Smooth muscle cell (in vitro differentiated cells): ENCODE results near the gene FILIP1L. TPM values are rescaled to one million over a fixed set of nuclear protein-coding genes. Genes with fewer than 3 reads are reported as not detected.

Experiments used
- DNase-seq: peaks from one replicate; lab custom pipeline; 2025; ENCODE audit not compliant: unreplicated experiment; lab: John Stamatoyannopoulos, UW
- H2AFZ ChIP-seq: fragments of 200-600 bp; sonication (generic); 2 replicates; pipeline ENCODE4 v1.6.0; 2016; ENCODE audit warnings: antibody characterized with exemption, low read depth, mild to moderate bottlenecking
- H3F3A ChIP-seq: fragments of 200-600 bp; sonication (generic); 2 replicates; pipeline ENCODE4 v1.6.0; 2017; ENCODE audit warnings: antibody characterized with exemption, low read depth
- H3K27ac ChIP-seq: fragments of 200-600 bp; sonication (generic); 2 replicates; pipeline ENCODE4 v1.5.1; 2016; ENCODE audit warnings: low read depth, mild to moderate bottlenecking
- H3K27me3 ChIP-seq: fragments of 200-600 bp; sonication (generic); 2 replicates; pipeline ENCODE4 v1.6.1; 2016; ENCODE audit warnings: low read depth, mild to moderate bottlenecking
- H3K36me3 ChIP-seq: fragments of 200-600 bp; sonication (generic); 2 replicates; pipeline ENCODE4 v1.5.1; 2016; ENCODE audit warnings: low read depth
- H3K4me1 ChIP-seq: fragments of 200-600 bp; sonication (generic); 2 replicates; pipeline ENCODE4 v1.5.1; 2016; ENCODE audit warnings: low read depth
- H3K4me2 ChIP-seq: fragments of 200-600 bp; sonication (generic); 2 replicates; pipeline ENCODE4 v1.6.0; 2016; ENCODE audit warnings: mild to moderate bottlenecking
- H3K4me3 ChIP-seq: fragments of 200-600 bp; sonication (generic); 2 replicates; pipeline ENCODE4 v1.5.1; 2016; ENCODE audit warnings: mild to moderate bottlenecking
- H3K79me2 ChIP-seq: fragments of 200-600 bp; sonication (generic); 2 replicates; pipeline ENCODE4 v1.6.0; 2016; ENCODE audit warnings: low read depth, mild to moderate bottlenecking
- H3K9ac ChIP-seq: fragments of 200-600 bp; sonication (generic); 2 replicates; pipeline ENCODE4 v1.6.0; 2016; ENCODE audit warnings: low read depth
- H3K9me3 ChIP-seq: fragments of 200-600 bp; sonication (generic); replicated peaks from 2 replicates; pipeline ENCODE4 v1.5.1; 2016; ENCODE audit warnings: low read depth
- H4K20me1 ChIP-seq: fragments of 200-600 bp; sonication (generic); 2 replicates; pipeline ENCODE4 v1.6.0; 2016; ENCODE audit warnings: low read depth
- CTCF ChIP-seq: fragments of 200-600 bp; sonication (generic); IDR thresholded peaks from 2 replicates; pipeline ENCODE4 v1.5.1; 2017; ENCODE audit warnings: borderline replicate concordance, mild to moderate bottlenecking, antibody characterized with exemption; ENCODE audit not compliant: insufficient read depth, poor library complexity, severe bottlenecking
- WGBS: methylation state at CpG from one replicate; pipeline ENCODE4 v1.1.7; 2016; ENCODE audit warnings: low lambda C conversion rate; 5-methylcytosine and 5-hydroxymethylcytosine counted together
- polyA plus RNA-seq: library from polyadenylated mRNA; unstranded; fragments of >200 nt; fragmentation: Nextera tagmentation; extraction: Ambion mirVana; gene quantifications from 2 replicates; pipeline ENCODE4 v1.2.1, GENCODE V29; 2016
- total RNA-seq: library from RNA; depleted of rRNA; stranded (reverse); fragments of >200 nt; gene quantifications from 2 replicates; pipeline ENCODE4 v1.2.3, GENCODE V29; 2014

Gene FILIP1L
- total and polyA plus RNA-seq, 2 experiments from 2014 or later: 56.2 to 104 TPM

- no peak for TF ChIP-seq CTCF
- Histone ChIP-seq H3K9me3 (no peaks in the 10 kb centered on the region), H3K4me1 (no peaks in the 10 kb centered on the region), H3K4me2 (no peak overlapping the region), H3K36me3 (no peaks in the 10 kb centered on the region), H4K20me1 (no peaks in the 10 kb centered on the region), H3K27me3 (no peaks in the 10 kb centered on the region), H2AFZ (no peak overlapping the region), H3K79me2 (no peaks in the 10 kb centered on the region), H3K4me3 (no peak overlapping the region), H3F3A (peaks cover 3% of the 10 kb centered on the region), H3K9ac (no peak overlapping the region), H3K27ac (no peak overlapping the region)
- no peak for DNase-seq
- WGBS: 100% methylated on average over 1 of the region's 1 CpG
Measured at GRCh38 chr3:99978221-99978620, 136.1 kb downstream of the FILIP1L start.

DNA sequence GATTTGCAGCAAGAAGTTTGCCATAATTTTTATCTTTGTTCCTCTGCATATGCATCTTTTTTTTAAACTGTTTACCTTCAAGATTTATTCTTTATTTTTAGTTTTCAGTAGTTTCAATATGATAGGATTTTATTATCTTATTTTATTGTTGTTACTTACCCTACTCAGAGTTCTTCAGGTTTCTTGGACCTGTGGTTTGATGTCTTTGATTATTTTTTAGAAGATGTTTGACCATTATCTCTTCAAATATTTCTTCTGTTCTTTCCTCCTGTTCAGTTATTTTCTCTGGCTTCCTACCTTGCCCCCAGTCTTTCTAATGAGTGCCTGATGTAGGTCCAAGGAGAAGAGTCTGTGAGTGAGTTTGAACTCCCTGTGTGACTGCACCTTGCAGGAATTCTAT is 137.7 kb downstream of the FILIP1L start:
- no peak for DNase-seq
- Histone ChIP-seq H3K36me3 (no peaks in the 10 kb centered on the region), H3K9ac (no peak overlapping the region), H4K20me1 (no peaks in the 10 kb centered on the region), H3F3A (no peaks in the 10 kb centered on the region), H3K4me1 (no peaks in the 10 kb centered on the region), H3K79me2 (no peaks in the 10 kb centered on the region), H3K4me3 (no peak overlapping the region), H3K27ac (no peak overlapping the region), H3K27me3 (no peaks in the 10 kb centered on the region), H3K4me2 (no peak overlapping the region), H2AFZ (no peak overlapping the region), H3K9me3 (no peaks in the 10 kb centered on the region)
- no peak for TF ChIP-seq CTCF

DNA sequence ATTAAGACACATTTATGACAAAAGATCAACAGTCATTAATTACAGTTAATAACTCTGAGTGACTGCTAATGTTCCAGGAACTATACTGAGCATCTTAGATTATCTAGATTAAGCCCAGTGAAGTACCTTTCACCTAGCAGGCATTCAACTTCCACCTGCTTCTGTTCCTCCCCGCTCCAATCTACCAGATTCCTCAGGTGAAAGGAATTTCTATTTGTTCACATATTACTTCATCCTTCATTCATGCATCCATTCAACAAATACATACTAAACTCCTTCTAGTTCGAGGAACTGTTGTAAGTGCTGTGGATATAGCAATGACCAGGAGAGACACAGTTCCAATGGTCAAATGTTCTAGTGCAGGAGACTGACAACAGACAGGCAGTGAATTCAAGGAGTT is 139.3 kb downstream of the FILIP1L start:
- WGBS: 87% methylated on average over 2 of the region's 2 CpGs
- H3K4me2 ChIP-seq: no peak overlapping the region
- H3K27me3 ChIP-seq: no peaks in the 10 kb centered on the region
- H3K9ac ChIP-seq: no peak overlapping the region
- H3F3A ChIP-seq: no peaks in the 10 kb centered on the region
- no peaks in the 10 kb centered on the region for H3K36me3 ChIP-seq
- no peak for TF ChIP-seq CTCF
- no peaks in the 10 kb centered on the region for H3K4me1 ChIP-seq
- no peaks in the 10 kb centered on the region for H3K79me2 ChIP-seq
- H3K27ac ChIP-seq: no peak overlapping the region
- H3K9me3 ChIP-seq: no peaks in the 10 kb centered on the region
- no peak overlapping the region for H3K4me3 ChIP-seq
- no peak for DNase-seq
- no peak overlapping the region for H2AFZ ChIP-seq
- no peaks in the 10 kb centered on the region for H4K20me1 ChIP-seq

GRCh38 chr3:99972380-99973104 is 141.8 kb downstream of the FILIP1L start:
- H3K4me3 ChIP-seq: no peak overlapping the region
- no peak for DNase-seq
- no peaks in the 10 kb centered on the region for H4K20me1 ChIP-seq
- H3K4me1 ChIP-seq: no peaks in the 10 kb centered on the region
- H3K27ac ChIP-seq: no peak overlapping the region
- TF ChIP-seq CTCF: no peak
- no peaks in the 10 kb centered on the region for H3F3A ChIP-seq
- H3K9me3 ChIP-seq: no peaks in the 10 kb centered on the region
- no peak overlapping the region for H2AFZ ChIP-seq
- no peak overlapping the region for H3K9ac ChIP-seq
- H3K27me3 ChIP-seq: no peaks in the 10 kb centered on the region
- H3K79me2 ChIP-seq: no peaks in the 10 kb centered on the region
- WGBS: 88% methylated on average over 8 of the region's 8 CpGs
- no peak overlapping the region for H3K4me2 ChIP-seq
- no peaks in the 10 kb centered on the region for H3K36me3 ChIP-seq
